Measurements from ENCODE around the gene LAMA1. TPM values are rescaled to one million over a fixed set of nuclear protein-coding genes. Genes with fewer than 3 reads are reported as not detected.

The LAMA1 gene
- total RNA-seq, 1 experiment from 2014 or later = 28.8 TPM

- no peak overlapping the region for H3K4me2 ChIP-seq (ENCODE audit: insufficient read depth, insufficient read length, low read length)
- no peak overlapping the region for H4K91ac ChIP-seq (ENCODE audit: insufficient read length, low read depth, low read length)
- no peak for DNase-seq
- no peak overlapping the region for H3K23ac ChIP-seq (ENCODE audit: insufficient read length, low read depth, low read length)
- no peak overlapping the region for H2BK15ac ChIP-seq (ENCODE audit: low read depth, low read length)
- no peaks in the 10 kb centered on the region for H3K23me2 ChIP-seq (ENCODE audit: insufficient read length, low read depth, low read length, poor library complexity, severe bottlenecking)
- no peaks in the 10 kb centered on the region for H3K4me1 ChIP-seq (ENCODE audit: insufficient read depth, low read length)
- no peak for TF ChIP-seq CTCF (conservative IDR thresholded peaks at IDR 0.05)
- no peaks in the 10 kb centered on the region for H3K79me1 ChIP-seq (ENCODE audit: insufficient read depth, low read depth, low read length, poor library complexity, severe bottlenecking)
- H4K20me1 ChIP-seq (ENCODE audit: control insufficient read depth, insufficient read depth, insufficient read length) = no peaks in the 10 kb centered on the region
- no peak overlapping the region for H2AK5ac ChIP-seq (ENCODE audit: insufficient read length, low read length)
- no peak overlapping the region for H4K5ac ChIP-seq (ENCODE audit: insufficient read length, low read depth, low read length)
- no peak overlapping the region for H3K56ac ChIP-seq (ENCODE audit: insufficient read length, low read depth, low read length)
- Mint-ChIP-seq H3K36me3 (ENCODE audit: insufficient read depth in 1 of 3, low read depth in 3 of 3) (peaks cover 13 to 23% (median 22%) of the 10 kb centered on the region in 3 experiments; a peak in 6 of 7 replicates), H3K27me3 (ENCODE audit: low read depth) (no peaks in the 10 kb centered on the region), H3K4me1 (no peaks in the 10 kb centered on the region), H3K9me3 (no peaks in the 10 kb centered on the region), H3K4me3 (no peak overlapping the region), H3K27ac (no peak overlapping the region; a peak in 1 of 7 replicates)
- no peaks in the 10 kb centered on the region for H3K9me3 ChIP-seq (ENCODE audit: control insufficient read depth, low read depth, low read length)
- H3K27ac ChIP-seq (ENCODE audit: insufficient read length, low read depth, low read length) = no peak overlapping the region
- no peak overlapping the region for H2BK5ac ChIP-seq (ENCODE audit: insufficient read length, low read length)
- H3K27me3 ChIP-seq (ENCODE audit: insufficient read depth, low read length) = no peaks in the 10 kb centered on the region
- H3K79me2 ChIP-seq (ENCODE audit: insufficient read depth, low read length) = no peaks in the 10 kb centered on the region
- no peak overlapping the region for H3T11ph ChIP-seq (ENCODE audit: low read length)
- H3K4ac ChIP-seq (ENCODE audit: low read depth, low read length) = no peak overlapping the region
- H3K9ac ChIP-seq (ENCODE audit: extremely low read depth, insufficient read length, low read length) = no peak overlapping the region
- H2BK12ac ChIP-seq (ENCODE audit: insufficient read length, low read depth, low read length) = no peak overlapping the region
- WGBS (ENCODE audit: extremely low coverage, insufficient read length, low lambda C conversion rate) = no CpG with 5 or more reads among the region's 3 CpGs
- H2AFZ ChIP-seq (ENCODE audit: low read length) = no peak overlapping the region
- H3K14ac ChIP-seq (ENCODE audit: insufficient read depth, low read length) = no peak overlapping the region
- H2BK20ac ChIP-seq (ENCODE audit: low read depth, low read length, poor library complexity, severe bottlenecking) = no peak overlapping the region
- H2BK120ac ChIP-seq (ENCODE audit: low read depth, low read length, poor library complexity, severe bottlenecking) = no peak overlapping the region
- H3K18ac ChIP-seq (ENCODE audit: insufficient read length, low read depth, low read length) = no peak overlapping the region
- H4K8ac ChIP-seq (replicated peaks; ENCODE audit: insufficient read length, low read depth, low read length) = no peak overlapping the region
Measured at GRCh38 chr18:7032537-7032936, 85.1 kb downstream of the LAMA1 start.
